ENCODE results near the gene SURF1.

DNA sequence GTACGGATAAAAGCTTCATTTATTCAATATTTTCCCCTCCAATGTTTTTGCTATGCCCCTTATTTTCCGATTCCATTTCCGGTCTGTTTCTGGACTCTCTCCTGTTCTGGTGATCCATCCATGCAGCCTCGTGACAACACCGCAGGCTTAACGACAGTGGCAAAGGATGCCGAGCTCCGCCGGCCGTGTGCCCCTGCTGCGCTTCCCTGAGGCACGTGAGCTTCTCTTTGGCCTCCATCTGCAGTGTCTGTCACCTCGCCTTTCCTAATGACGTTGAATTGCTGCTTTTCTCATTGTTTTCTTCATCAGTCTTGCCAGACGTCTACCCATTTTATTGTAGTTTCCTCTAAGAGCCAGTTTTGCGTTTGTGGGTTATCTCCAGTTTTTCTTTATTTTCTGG lies 49.0 kb downstream of the SURF1 start:
- no peak for TF ChIP-seq REST (IDR thresholded peaks at IDR 0.05; ENCODE audit: low read depth)
- TF ChIP-seq TAF1 (IDR thresholded peaks at IDR 0.05; ENCODE audit: low read depth): no peak
- no peak for TF ChIP-seq CREB1 (IDR thresholded peaks at IDR 0.05; ENCODE audit: low read depth)
- no peak for TF ChIP-seq CEBPB (IDR thresholded peaks at IDR 0.05)
- no peak for TF ChIP-seq EP300 (IDR thresholded peaks at IDR 0.05; ENCODE audit: borderline replicate concordance)
- no peak for TF ChIP-seq FOXM1 (IDR thresholded peaks at IDR 0.05; ENCODE audit: borderline replicate concordance, low read depth)
- no peak for TF ChIP-seq EGR1 (IDR thresholded peaks at IDR 0.05)
- no peak for TF ChIP-seq YY1 (IDR thresholded peaks at IDR 0.05; ENCODE audit: low read depth)

Measured in Ishikawa (cell line).